Measurements from ENCODE around the gene SAMHD1.

- TF ChIP-seq MAX (IDR thresholded peaks at IDR 0.05) (no peak), EGR1 (IDR thresholded peaks at IDR 0.05; ENCODE audit: low read depth in 2 of 2) (no peak), CTCF (IDR thresholded peaks at IDR 0.05; ENCODE audit: low read depth, low read length, missing input control) (no peak), HNF4A (conservative IDR thresholded peaks at IDR 0.05) (no peak)
Observed at GRCh38 chr20:36908603-36909002, 42.9 kb downstream of the SAMHD1 start.
